K562 (cell line): ENCODE measurements around the gene MCM7. TPM values are rescaled to one million over a fixed set of nuclear protein-coding genes. Genes with fewer than 3 reads are reported as not detected.
A peak's percentile ranks its signal among the peaks of the same experiment; 100 is the strongest.

Experiments used
- CBFA2T2 ChIP-seq: fragments of 450-650 bp; conservative IDR thresholded peaks from 2 replicates; pipeline ENCODE4 v1.6.1; 2017; ENCODE audit warnings: mild to moderate bottlenecking
- CCAR2 ChIP-seq: fragments of 200-400 bp; formaldehyde crosslinking; IDR thresholded peaks from 2 replicates; pipeline ENCODE4 v1.6.1; 2017; ENCODE audit warnings: mild to moderate bottlenecking, low read depth, low read length
- DDX20 ChIP-seq: fragments of 450-650 bp; IDR thresholded peaks from 2 replicates; pipeline ENCODE4 v1.6.1; 2016; ENCODE audit warnings: missing genetic modification characterization, low read depth, mild to moderate bottlenecking, missing compliant biosample characterization, moderate library complexity
- MAZ ChIP-seq, 2 experiments: fragments of 450-650 bp in 1 of 2; sonication (generic) in 1 of 2; formaldehyde crosslinking; IDR thresholded peaks in 1 of 2; conservative IDR thresholded peaks in 1 of 2; 2 replicates each; pipeline versions ENCODE4 v1.4.0 to v1.5.0; 2020; ENCODE audit warnings: mild to moderate bottlenecking in 1 of 2, missing genetic modification reagents in 1 of 2
- NUFIP1 ChIP-seq: fragments of 450-650 bp; IDR thresholded peaks from 2 replicates; pipeline ENCODE4 v1.6.1; 2018; ENCODE audit not compliant: partially characterized antibody
- RBM22 ChIP-seq: fragments of 200-400 bp; formaldehyde crosslinking; IDR thresholded peaks from 2 replicates; pipeline ENCODE4 v1.6.1; 2018; ENCODE audit warnings: low read length, low read depth; ENCODE audit not compliant: poor library complexity, severe bottlenecking
- STAT5B ChIP-seq: fragments of 250-450 bp; sonication (Bioruptor Pico); IDR thresholded peaks from 2 replicates; pipeline ENCODE4 v1.8.0; 2021; ENCODE audit warnings: mild to moderate bottlenecking, inconsistent platforms
- polyA plus RNA-seq, 8 experiments: library from polyadenylated mRNA; depleted of rRNA in 4 of 8; stranded (reverse) in 5 of 8; unstranded in 3 of 8; fragments of >200 nt; fragmentation: Nextera tagmentation in 2 of 8; fragmentation: Illumina TruSeq in 1 of 8; extraction: Ambion mirVana in 2 of 8; extraction: Trizol in 1 of 8; gene quantifications; 2 replicates each; pipeline versions ENCODE4 v1.2.1 to v1.2.3, GENCODE V29; 2011 to 2014; ENCODE audit warnings: inconsistent platforms in 1 of 8, missing spikeins in 1 of 8
- total RNA-seq, 7 experiments: library from RNA; depleted of rRNA in 6 of 7; stranded (reverse); fragments of >200 nt in 6 of 7; fragmentation: Illumina TruSeq in 2 of 7; extraction: Trizol in 2 of 7; gene quantifications; 2 replicates each; pipeline versions ENCODE4 v1.2.1 to v1.2.3, GENCODE V29; 2011 to 2021; ENCODE audit warnings: low replicate concordance in 1 of 7
- TF ChIP-seq, protein P1 (sequence below): sonication (generic); formaldehyde crosslinking; IDR thresholded peaks from 2 replicates; pipeline ENCODE4 v1.8.1; 2023; ENCODE audit warnings: mild to moderate bottlenecking, missing genetic modification reagents
- TF ChIP-seq, protein P2 (sequence below): fragments of 450-650 bp; formaldehyde crosslinking; IDR thresholded peaks from 2 replicates; pipeline ENCODE4 v1.4.0; 2020; ENCODE audit warnings: mild to moderate bottlenecking, moderate library complexity
- TF ChIP-seq, protein P3 (sequence below): sonication (generic); formaldehyde crosslinking; IDR thresholded peaks from 2 replicates; pipeline ENCODE4 v1.8.0; 2022; ENCODE audit warnings: mild to moderate bottlenecking, missing genetic modification reagents
- TF ChIP-seq, protein P4 (sequence below): fragments of 450-650 bp; IDR thresholded peaks from 2 replicates; pipeline ENCODE4 v1.6.1; 2016; ENCODE audit warnings: mild to moderate bottlenecking, moderate library complexity

MCM7 gene
- total and polyA plus RNA-seq, 9 of the 15 experiments (the other 6 are each of a cell fraction or from before 2014, with no cell fraction given) = 329 to 856 (median 437) TPM

DNA sequence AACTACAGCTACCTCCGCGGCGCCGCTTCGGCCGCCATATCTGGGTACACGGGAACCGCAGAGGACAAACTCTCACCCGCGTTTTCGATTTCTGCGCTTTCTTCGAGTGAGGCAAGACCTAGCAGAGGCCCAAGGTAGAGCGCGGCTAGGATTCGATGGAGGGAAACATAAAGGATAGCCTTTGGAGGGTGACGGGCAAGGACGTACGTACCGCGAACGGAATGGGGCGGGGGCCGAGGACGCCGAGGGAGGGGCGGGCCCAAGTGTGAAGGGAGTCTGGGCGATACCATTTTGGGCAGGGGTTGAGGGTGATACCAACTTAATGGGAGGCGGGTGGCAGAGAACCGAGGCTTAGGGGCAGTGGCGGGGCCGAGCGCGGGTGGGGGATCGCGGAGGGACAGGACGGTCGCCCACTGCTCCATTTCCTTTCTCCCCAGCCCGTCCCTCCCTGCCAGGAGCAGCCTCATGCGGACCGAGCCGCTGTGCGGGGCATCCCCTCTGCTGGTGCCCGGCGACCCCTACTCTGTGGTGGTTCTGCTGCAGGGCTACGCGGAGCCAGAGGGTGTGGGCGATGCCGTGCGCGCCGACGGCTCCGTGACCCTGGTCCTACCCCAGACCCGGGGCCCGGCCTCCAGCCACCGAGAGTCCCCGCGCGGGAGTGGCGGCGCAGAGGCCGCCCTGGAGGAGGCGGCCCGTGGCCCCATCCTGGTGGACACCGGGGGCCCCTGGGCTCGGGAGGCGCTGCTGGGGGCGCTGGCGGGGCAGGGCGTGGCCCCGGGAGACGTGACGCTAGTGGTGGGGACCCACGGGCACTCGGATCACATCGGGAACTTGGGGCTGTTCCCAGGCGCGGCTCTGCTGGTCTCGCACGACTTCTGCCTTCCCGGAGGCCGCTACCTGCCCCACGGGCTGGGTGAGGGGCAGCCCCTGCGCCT lies 26.0 kb upstream of the MCM7 start, which contains the start of gene MBLAC1 (continued):
- TF ChIP-seq STAT5B (no peak), RBM22 (no peak), MAZ (CRISPR knock-in tag; conservative IDR thresholded peaks at IDR 0.05 in 1 of 2, IDR thresholded peaks at IDR 0.05 in 1 of 2) (peak; percentile 91 to 93), DDX20 (tag) (no peak), NUFIP1 (no peak), CCAR2 (no peak), CBFA2T2 (no peak)
- TF ChIP-seq, protein P1, sequence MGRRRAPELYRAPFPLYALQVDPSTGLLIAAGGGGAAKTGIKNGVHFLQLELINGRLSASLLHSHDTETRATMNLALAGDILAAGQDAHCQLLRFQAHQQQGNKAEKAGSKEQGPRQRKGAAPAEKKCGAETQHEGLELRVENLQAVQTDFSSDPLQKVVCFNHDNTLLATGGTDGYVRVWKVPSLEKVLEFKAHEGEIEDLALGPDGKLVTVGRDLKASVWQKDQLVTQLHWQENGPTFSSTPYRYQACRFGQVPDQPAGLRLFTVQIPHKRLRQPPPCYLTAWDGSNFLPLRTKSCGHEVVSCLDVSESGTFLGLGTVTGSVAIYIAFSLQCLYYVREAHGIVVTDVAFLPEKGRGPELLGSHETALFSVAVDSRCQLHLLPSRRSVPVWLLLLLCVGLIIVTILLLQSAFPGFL (CRISPR knock-in tag) = peak; percentile 98; the same call in 1 of the 2 replicates
- TF ChIP-seq, protein P2, sequence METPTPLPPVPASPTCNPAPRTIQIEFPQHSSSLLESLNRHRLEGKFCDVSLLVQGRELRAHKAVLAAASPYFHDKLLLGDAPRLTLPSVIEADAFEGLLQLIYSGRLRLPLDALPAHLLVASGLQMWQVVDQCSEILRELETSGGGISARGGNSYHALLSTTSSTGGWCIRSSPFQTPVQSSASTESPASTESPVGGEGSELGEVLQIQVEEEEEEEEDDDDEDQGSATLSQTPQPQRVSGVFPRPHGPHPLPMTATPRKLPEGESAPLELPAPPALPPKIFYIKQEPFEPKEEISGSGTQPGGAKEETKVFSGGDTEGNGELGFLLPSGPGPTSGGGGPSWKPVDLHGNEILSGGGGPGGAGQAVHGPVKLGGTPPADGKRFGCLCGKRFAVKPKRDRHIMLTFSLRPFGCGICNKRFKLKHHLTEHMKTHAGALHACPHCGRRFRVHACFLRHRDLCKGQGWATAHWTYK (CRISPR knock-in tag) = peak; percentile 60; the same call in 1 of the 2 replicates
- TF ChIP-seq, protein P3, sequence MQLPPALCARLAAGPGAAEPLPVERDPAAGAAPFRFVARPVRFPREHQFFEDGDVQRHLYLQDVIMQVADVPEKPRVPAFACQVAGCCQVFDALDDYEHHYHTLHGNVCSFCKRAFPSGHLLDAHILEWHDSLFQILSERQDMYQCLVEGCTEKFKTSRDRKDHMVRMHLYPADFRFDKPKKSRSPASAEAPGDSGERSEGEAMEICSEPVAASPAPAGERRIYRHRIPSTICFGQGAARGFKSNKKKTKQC (CRISPR knock-in tag) = no peak
- TF ChIP-seq, protein P4, sequence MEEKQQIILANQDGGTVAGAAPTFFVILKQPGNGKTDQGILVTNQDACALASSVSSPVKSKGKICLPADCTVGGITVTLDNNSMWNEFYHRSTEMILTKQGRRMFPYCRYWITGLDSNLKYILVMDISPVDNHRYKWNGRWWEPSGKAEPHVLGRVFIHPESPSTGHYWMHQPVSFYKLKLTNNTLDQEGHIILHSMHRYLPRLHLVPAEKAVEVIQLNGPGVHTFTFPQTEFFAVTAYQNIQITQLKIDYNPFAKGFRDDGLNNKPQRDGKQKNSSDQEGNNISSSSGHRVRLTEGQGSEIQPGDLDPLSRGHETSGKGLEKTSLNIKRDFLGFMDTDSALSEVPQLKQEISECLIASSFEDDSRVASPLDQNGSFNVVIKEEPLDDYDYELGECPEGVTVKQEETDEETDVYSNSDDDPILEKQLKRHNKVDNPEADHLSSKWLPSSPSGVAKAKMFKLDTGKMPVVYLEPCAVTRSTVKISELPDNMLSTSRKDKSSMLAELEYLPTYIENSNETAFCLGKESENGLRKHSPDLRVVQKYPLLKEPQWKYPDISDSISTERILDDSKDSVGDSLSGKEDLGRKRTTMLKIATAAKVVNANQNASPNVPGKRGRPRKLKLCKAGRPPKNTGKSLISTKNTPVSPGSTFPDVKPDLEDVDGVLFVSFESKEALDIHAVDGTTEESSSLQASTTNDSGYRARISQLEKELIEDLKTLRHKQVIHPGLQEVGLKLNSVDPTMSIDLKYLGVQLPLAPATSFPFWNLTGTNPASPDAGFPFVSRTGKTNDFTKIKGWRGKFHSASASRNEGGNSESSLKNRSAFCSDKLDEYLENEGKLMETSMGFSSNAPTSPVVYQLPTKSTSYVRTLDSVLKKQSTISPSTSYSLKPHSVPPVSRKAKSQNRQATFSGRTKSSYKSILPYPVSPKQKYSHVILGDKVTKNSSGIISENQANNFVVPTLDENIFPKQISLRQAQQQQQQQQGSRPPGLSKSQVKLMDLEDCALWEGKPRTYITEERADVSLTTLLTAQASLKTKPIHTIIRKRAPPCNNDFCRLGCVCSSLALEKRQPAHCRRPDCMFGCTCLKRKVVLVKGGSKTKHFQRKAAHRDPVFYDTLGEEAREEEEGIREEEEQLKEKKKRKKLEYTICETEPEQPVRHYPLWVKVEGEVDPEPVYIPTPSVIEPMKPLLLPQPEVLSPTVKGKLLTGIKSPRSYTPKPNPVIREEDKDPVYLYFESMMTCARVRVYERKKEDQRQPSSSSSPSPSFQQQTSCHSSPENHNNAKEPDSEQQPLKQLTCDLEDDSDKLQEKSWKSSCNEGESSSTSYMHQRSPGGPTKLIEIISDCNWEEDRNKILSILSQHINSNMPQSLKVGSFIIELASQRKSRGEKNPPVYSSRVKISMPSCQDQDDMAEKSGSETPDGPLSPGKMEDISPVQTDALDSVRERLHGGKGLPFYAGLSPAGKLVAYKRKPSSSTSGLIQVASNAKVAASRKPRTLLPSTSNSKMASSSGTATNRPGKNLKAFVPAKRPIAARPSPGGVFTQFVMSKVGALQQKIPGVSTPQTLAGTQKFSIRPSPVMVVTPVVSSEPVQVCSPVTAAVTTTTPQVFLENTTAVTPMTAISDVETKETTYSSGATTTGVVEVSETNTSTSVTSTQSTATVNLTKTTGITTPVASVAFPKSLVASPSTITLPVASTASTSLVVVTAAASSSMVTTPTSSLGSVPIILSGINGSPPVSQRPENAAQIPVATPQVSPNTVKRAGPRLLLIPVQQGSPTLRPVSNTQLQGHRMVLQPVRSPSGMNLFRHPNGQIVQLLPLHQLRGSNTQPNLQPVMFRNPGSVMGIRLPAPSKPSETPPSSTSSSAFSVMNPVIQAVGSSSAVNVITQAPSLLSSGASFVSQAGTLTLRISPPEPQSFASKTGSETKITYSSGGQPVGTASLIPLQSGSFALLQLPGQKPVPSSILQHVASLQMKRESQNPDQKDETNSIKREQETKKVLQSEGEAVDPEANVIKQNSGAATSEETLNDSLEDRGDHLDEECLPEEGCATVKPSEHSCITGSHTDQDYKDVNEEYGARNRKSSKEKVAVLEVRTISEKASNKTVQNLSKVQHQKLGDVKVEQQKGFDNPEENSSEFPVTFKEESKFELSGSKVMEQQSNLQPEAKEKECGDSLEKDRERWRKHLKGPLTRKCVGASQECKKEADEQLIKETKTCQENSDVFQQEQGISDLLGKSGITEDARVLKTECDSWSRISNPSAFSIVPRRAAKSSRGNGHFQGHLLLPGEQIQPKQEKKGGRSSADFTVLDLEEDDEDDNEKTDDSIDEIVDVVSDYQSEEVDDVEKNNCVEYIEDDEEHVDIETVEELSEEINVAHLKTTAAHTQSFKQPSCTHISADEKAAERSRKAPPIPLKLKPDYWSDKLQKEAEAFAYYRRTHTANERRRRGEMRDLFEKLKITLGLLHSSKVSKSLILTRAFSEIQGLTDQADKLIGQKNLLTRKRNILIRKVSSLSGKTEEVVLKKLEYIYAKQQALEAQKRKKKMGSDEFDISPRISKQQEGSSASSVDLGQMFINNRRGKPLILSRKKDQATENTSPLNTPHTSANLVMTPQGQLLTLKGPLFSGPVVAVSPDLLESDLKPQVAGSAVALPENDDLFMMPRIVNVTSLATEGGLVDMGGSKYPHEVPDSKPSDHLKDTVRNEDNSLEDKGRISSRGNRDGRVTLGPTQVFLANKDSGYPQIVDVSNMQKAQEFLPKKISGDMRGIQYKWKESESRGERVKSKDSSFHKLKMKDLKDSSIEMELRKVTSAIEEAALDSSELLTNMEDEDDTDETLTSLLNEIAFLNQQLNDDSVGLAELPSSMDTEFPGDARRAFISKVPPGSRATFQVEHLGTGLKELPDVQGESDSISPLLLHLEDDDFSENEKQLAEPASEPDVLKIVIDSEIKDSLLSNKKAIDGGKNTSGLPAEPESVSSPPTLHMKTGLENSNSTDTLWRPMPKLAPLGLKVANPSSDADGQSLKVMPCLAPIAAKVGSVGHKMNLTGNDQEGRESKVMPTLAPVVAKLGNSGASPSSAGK = peak; percentile 87
